Muscle of leg (tissue), 11 donors: ENCODE results near the gene PFDN1. TPM values are rescaled to one million over a fixed set of nuclear protein-coding genes. Genes with fewer than 3 reads are reported as not detected.
"Not testable (repeated sequence)": the region's sequence is repeated elsewhere in the genome, so short reads cannot be mapped to it uniquely, and the experiment has no call there.

Source experiments
- DNase-seq: peaks from one replicate; pipeline ENCODE4 v3.0.0; 2013
- H3K27ac ChIP-seq: one replicate; pipeline ENCODE4 v1.5.1; 2013; ENCODE audit warnings: mild to moderate bottlenecking, low read length, control low read depth
- H3K27me3 ChIP-seq: one replicate; pipeline ENCODE4 v1.6.1; 2013; ENCODE audit warnings: low read length; ENCODE audit not compliant: control insufficient read depth, insufficient read depth
- H3K36me3 ChIP-seq: one replicate; pipeline ENCODE4 v1.6.1; 2013; ENCODE audit warnings: low read length; ENCODE audit not compliant: control insufficient read depth, insufficient read depth
- H3K4me1 ChIP-seq: one replicate; pipeline ENCODE4 v1.6.1; 2013; ENCODE audit warnings: low read length; ENCODE audit not compliant: control insufficient read depth, insufficient read depth
- H3K4me3 ChIP-seq: one replicate; pipeline ENCODE4 v1.5.1; 2013; ENCODE audit warnings: low read length, control low read depth
- H3K9me3 ChIP-seq: replicated peaks from 2 replicates; pipeline ENCODE4 v1.6.1; 2013; ENCODE audit warnings: low read depth, low read length; ENCODE audit not compliant: control insufficient read depth
- WGBS: methylation state at CpG from one replicate; pipeline ENCODE4 v1.1.5; 2013; ENCODE audit warnings: missing lambda C conversion rate; ENCODE audit not compliant: insufficient coverage; 5-methylcytosine and 5-hydroxymethylcytosine counted together
- polyA plus RNA-seq, 8 donors: library from polyadenylated mRNA; unstranded; fragments of 120-200 nt; gene quantifications; one replicate each; pipeline versions ENCODE4 v1.2.1 to v1.2.3, GENCODE V29; 2013; ENCODE audit warnings: inconsistent platforms in 1 of 8, low replicate concordance in 1 of 8; ENCODE audit not compliant: insufficient read length in 8 of 8, insufficient read depth in 1 of 8
- total RNA-seq: library from RNA; stranded (reverse); fragments of 120-200 nt; gene quantifications from one replicate; pipeline ENCODE4 v1.2.4, GENCODE V29; 2013

PFDN1 gene
- total and polyA plus RNA-seq, 9 donors = 46.3 to 94.4 (median 69.8) TPM

DNA sequence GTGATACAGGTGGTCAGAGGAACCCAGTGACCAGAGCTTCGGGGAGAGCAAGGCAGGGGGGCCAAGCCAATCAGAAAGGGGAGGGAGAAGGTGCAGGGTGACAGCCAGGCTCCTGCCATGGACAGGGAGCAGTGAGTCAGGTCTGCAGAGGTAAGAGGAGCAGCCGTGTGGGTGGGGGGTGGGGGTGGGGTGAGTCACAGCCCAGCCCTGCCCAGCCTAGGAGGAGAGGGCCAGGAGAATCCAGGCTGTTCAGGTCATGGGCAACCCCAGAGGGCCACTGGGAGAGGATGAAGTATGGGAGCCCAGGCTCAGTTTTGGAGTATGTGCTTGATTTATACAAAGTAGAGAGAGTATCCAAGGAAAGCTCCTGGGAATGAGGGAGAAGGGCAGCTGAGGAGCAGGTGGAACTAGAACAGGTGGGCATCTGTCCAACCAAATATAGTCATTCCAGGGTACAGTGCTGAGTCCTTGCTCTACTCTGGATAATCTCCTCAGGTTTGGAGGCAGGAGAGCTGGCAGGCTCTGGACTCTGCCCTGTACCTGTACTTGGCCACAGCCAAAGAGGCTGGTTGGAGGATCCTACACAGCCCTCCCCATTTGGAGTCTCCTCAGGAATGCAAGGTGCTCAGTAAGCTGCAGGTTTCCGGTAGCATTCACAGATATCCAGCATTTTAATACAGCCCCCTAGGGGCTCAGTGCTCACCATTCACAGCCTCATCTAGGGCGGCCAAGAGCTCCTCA is 42.0 kb upstream of the PFDN1 start:
- H3K4me1 ChIP-seq = peaks cover 62% of the 10 kb centered on the region
- H3K36me3 ChIP-seq = peaks cover 22% of the 10 kb centered on the region
- H3K9me3 ChIP-seq = no peaks in the 10 kb centered on the region
- peaks cover 14% of the 10 kb centered on the region for H3K27me3 ChIP-seq
- no peak for DNase-seq
- H3K4me3 ChIP-seq = peak overlapping the region; percentile 64
- peak overlapping the region; percentile 77 for H3K27ac ChIP-seq
- WGBS = 9% methylated on average over 1 of the region's 4 CpGs

DNA sequence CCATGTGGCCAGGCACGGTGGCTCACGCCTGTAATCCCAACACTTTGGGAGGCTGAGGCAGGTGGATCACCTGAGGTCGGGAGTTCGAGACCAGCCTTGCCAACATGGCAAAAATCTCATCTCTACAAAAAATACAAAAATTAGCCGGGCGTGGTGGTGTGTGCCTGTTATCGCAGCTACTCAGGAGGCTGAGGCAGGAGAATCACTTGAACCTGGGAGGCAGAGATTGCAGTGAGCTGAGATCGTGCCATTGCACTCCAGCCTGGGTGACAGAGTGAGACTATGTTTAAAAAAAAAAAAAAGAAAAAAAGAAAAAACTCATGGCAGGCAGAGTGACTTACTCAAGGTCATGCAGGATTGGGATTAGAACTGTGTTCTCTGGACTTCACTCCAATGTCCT is 40.9 kb upstream of the PFDN1 start:
- H3K4me3 ChIP-seq, H3K9me3 ChIP-seq, H3K27ac ChIP-seq, DNase-seq: not testable (repeated sequence)
- Histone ChIP-seq H3K27me3 (peaks cover 14% of the 10 kb centered on the region), H3K36me3 (peaks cover 24% of the 10 kb centered on the region), H3K4me1 (peaks cover 62% of the 10 kb centered on the region)
- 92% methylated on average over 2 of the region's 8 CpGs for WGBS

DNA sequence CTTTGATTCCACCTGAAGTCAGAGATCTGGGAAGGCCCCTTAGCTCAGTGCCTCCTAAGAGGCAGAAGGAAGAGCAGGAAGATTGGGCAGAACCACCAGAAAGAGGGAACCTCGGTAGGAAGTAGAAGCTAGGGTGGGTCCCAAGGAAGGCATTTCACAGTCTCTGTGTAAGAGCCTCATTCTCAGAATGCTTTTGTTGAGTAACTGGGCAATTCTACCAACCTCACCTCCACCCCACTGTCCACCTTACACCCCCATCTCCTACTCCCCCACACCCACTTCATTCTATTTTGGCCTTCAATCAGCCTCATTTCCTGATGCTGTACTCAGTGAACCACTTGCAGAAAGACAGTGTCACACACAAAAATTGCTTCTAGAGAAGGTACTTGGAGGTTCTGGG is 40.0 kb upstream of the PFDN1 start:
- peaks cover 24% of the 10 kb centered on the region for H3K36me3 ChIP-seq
- H3K27ac ChIP-seq = peak overlapping the region; percentile 79
- no peaks in the 10 kb centered on the region for H3K9me3 ChIP-seq
- WGBS = no CpG with 5 or more reads among the region's 1 CpG
- H3K4me1 ChIP-seq = peaks cover 56% of the 10 kb centered on the region
- H3K4me3 ChIP-seq = no peak overlapping the region
- DNase-seq = no peak
- H3K27me3 ChIP-seq = peaks cover 14% of the 10 kb centered on the region

DNA sequence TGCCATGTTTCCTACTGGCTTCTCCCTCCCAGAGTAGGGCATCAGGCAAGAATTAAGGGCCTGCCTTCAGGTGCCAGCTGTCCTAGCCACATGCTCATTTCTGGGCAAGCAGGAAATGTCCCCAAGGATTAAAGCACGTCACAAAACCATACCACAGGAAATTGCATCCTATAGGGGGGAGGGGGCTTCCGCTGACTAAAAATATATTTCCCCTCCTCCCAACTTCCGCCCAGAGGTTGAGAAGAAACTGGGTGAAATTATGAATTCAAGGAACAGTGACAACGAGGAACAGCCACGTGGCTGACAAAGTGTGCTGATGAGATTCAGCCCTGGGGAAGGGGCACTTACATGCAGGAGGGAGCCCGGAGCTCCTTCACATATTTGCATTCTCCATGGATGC is 39.4 kb upstream of the PFDN1 start:
- DNase-seq = peak; percentile 82
- H3K9me3 ChIP-seq = no peaks in the 10 kb centered on the region
- WGBS = 60% methylated on average over 1 of the region's 6 CpGs
- H3K27me3 ChIP-seq = peaks cover 14% of the 10 kb centered on the region
- peaks cover 56% of the 10 kb centered on the region for H3K4me1 ChIP-seq
- H3K27ac ChIP-seq = peak overlapping the region; percentile 79
- peaks cover 29% of the 10 kb centered on the region for H3K36me3 ChIP-seq
- H3K4me3 ChIP-seq = no peak overlapping the region

DNA sequence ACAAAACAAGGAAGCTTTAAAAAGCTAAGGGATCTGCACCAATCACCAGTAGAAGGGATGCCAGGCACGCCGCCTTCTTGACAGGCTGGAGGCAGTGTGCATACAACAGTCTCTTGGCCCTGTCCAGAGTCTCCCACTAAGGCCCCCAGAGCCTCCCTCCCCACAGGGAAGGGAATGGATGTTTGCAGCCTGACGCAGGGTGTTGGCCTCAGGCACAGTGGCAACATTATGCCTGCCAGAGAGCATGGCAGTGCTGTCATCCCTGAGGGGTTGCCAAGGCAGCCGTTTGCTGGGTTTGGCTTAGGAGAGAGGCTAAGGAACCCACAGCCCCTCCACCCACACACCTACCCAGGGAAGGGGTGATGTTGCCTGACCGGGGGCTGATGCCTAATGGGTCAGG is 38.7 kb upstream of the PFDN1 start:
- WGBS = 94% methylated on average over 2 of the region's 5 CpGs
- Histone ChIP-seq H3K4me1 (peaks cover 54% of the 10 kb centered on the region), H3K27ac (peak overlapping the region; percentile 79), H3K4me3 (no peak overlapping the region), H3K36me3 (peaks cover 29% of the 10 kb centered on the region), H3K27me3 (peaks cover 12% of the 10 kb centered on the region), H3K9me3 (no peaks in the 10 kb centered on the region)
- no peak for DNase-seq

DNA sequence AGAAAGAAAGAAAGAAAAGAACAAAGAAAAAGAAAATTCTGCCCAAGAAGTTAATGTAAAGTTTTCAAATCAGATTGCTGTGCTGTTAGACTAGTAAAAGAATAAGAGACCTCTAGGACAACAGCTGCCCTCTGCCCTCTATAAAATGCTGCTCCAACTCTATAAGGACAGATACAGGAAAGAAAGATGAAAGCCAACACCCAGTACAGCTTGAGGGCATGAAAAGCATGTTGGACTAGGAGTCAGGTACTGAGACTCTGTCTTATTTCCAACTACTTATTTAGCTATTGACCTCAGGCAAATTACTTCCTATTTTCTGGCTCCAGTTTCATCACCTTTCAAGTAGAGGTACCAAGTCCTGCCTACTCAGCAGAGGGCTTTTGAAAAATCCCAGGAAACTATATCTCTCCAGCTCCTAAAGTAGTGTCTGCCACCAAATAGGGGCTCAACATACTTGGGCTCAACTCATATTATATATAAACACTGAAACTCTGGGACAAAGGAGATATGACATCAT is 37.8 kb upstream of the PFDN1 start:
- no peak overlapping the region for H3K4me3 ChIP-seq
- peaks cover 60% of the 10 kb centered on the region for H3K4me1 ChIP-seq
- H3K27ac ChIP-seq = no peak overlapping the region
- DNase-seq = no peak
- H3K9me3 ChIP-seq = no peaks in the 10 kb centered on the region
- H3K36me3 ChIP-seq = peaks cover 35% of the 10 kb centered on the region
- H3K27me3 ChIP-seq = peaks cover 9% of the 10 kb centered on the region

DNA sequence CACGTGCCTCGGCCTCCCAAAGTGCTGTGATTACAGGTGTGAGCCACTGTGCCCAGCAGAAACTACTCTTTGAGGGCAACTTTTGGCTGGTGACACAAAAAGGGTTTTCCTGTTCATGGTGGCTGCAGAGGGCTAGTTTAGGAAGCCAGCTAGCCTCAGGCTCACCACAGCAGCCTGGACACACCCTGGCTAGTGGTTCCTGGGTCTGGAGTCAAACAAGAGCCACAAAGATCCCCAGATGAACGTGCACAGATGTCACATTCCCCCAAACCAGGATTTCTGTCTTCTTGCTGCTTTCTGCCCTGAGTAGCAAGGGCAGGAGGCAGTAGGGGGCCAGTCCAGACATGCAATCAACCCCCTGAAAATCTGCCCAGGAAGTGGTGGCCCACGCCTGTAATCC is 36.7 kb upstream of the PFDN1 start:
- H3K36me3 ChIP-seq = peaks cover 41% of the 10 kb centered on the region
- peaks cover 52% of the 10 kb centered on the region for H3K4me1 ChIP-seq
- H3K9me3 ChIP-seq = no peaks in the 10 kb centered on the region
- H3K27ac ChIP-seq = no peak overlapping the region
- H3K27me3 ChIP-seq = no peaks in the 10 kb centered on the region
- no peak for DNase-seq
- WGBS = 54% methylated on average over 3 of the region's 4 CpGs
- no peak overlapping the region for H3K4me3 ChIP-seq

DNA sequence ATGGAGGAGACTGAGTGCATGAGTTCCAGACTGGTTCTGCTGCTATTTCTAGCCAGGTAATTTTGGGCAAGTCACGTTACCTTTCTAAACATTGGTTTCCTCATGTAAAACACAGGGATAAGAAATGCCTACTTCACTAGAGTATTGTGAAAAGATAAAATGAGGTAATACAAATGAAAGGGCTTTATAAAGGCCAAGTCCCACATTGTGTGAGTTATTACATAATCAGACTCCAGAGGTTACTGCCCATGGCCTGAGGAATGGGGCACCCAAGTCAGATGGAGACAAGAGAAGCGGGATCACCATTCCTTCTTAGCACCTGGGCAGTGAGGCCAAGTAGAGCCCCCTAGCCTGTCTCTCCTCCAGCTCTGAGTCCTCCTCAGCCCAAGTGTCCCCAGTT is 36.0 kb upstream of the PFDN1 start:
- Histone ChIP-seq H3K4me3 (no peak overlapping the region), H3K27ac (no peak overlapping the region), H3K4me1 (peaks cover 49% of the 10 kb centered on the region), H3K36me3 (peaks cover 48% of the 10 kb centered on the region), H3K9me3 (no peaks in the 10 kb centered on the region), H3K27me3 (no peaks in the 10 kb centered on the region)
- WGBS = 86% methylated on average over 1 of the region's 2 CpGs
- no peak for DNase-seq

DNA sequence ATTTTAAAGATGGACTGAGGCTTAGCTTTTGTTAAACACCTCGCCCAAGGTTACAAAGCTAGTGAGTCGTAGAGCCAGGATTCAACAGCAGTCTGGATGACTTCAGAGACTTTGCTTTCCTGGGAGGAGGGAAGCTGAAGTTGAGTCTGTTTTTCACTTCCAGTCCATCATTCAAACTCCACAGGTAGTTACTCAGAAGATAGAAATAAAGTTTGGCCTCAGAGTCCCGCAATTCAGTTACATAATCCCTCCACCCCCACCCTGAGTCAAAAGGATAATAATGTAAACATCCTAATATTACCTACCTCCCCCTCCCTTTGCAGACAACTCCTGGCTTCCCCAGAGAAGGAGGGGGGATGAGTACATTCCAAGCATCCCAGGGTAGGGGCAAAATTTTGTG is 35.4 kb upstream of the PFDN1 start:
- WGBS = 60% methylated on average over 2 of the region's 3 CpGs
- no peaks in the 10 kb centered on the region for H3K27me3 ChIP-seq
- H3K27ac ChIP-seq = no peak overlapping the region
- H3K4me1 ChIP-seq = peaks cover 45% of the 10 kb centered on the region
- peaks cover 51% of the 10 kb centered on the region for H3K36me3 ChIP-seq
- no peak for DNase-seq
- no peaks in the 10 kb centered on the region for H3K9me3 ChIP-seq
- H3K4me3 ChIP-seq = no peak overlapping the region

DNA sequence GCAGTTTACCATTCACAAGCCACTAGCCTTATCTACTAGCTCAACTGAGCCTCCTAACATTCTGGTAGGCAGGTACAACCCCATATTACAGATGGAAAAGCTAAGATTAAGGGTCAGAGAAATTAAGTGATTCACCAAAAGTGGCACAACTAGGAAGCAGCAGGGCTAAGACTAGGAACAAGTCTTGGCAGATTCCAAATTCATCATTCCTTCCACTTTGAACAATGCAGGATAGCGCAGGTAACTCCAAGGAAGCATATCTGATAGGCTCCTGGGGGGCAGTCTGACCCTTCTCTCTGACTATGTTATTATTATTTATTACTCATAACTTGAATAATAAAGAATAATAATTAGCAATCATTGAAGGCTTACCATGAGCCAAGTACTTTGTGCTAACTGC is 35.0 kb upstream of the PFDN1 start:
- H3K4me1 ChIP-seq = peaks cover 41% of the 10 kb centered on the region
- no CpG with 5 or more reads among the region's 1 CpG for WGBS

More for the DNA sequence above, 35.0 kb upstream of the PFDN1 start:
- Histone ChIP-seq H3K9me3 (no peaks in the 10 kb centered on the region), H3K4me3 (no peak overlapping the region), H3K27me3 (no peaks in the 10 kb centered on the region), H3K36me3 (peaks cover 55% of the 10 kb centered on the region), H3K27ac (no peak overlapping the region)
- no peak for DNase-seq
